Ectodermal cell (in vitro differentiated cells): ENCODE measurements around the gene PITPNM3.

Experiments used
- H3K27ac ChIP-seq: 2 replicates; pipeline ENCODE4 v1.7.0; 2013; ENCODE audit warnings: mild to moderate bottlenecking, low read depth, low read length; ENCODE audit not compliant: insufficient read depth, poor library complexity, severe bottlenecking
- H3K27me3 ChIP-seq: 2 replicates; pipeline ENCODE4 v1.7.0; 2013; ENCODE audit warnings: mild to moderate bottlenecking, low read length; ENCODE audit not compliant: insufficient read depth, control insufficient read depth, poor library complexity, severe bottlenecking
- H3K36me3 ChIP-seq: one replicate; pipeline ENCODE4 v1.7.0; 2013; ENCODE audit warnings: low read length; ENCODE audit not compliant: control insufficient read depth, insufficient read depth
- H3K4me1 ChIP-seq: one replicate; pipeline ENCODE4 v1.7.0; 2013; ENCODE audit warnings: low read length; ENCODE audit not compliant: control insufficient read depth, insufficient read depth
- H3K4me3 ChIP-seq: 2 replicates; pipeline ENCODE4 v1.7.0; 2013; ENCODE audit warnings: low read depth, low read length, control low read depth; ENCODE audit not compliant: insufficient read depth
- H3K9me3 ChIP-seq: 2 replicates; pipeline ENCODE4 v1.7.0; 2013; ENCODE audit warnings: mild to moderate bottlenecking, low read length, moderate library complexity; ENCODE audit not compliant: control insufficient read depth
- WGBS, 2 experiments: methylation state at CpG; one replicate each; pipeline ENCODE4 v1.1.7; 2013; ENCODE audit warnings: missing lambda C conversion rate in 2 of 2; 5-methylcytosine and 5-hydroxymethylcytosine counted together

PITPNM3 gene

DNA sequence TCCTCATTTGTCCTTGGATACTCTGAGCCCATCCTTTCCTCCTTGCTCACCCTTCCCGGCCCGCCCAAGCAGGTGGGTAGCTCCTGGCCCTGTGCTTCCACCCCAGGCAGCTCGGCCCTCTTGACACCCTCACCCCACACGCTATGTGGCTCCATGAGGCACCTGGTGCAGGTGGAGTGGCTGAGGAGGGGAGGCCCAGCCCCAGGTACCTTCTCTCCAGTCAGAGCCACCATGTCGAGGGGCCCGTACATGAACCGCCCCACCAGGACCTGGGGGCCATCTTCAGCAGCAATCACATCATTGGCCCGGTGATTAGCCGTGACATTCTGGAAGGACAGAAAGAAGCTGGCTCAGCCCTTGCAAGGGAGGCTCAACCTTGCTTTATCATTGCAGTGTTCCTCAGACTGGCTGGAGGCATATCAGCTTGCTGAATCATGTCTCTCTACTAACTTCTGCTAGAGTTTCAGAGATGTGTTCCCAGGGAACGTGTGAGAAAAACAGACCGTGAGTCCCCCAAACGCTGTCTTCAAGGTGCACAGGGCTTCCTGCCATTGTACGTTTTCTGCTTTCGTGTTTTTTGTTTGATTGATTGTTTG, 91.8 kb downstream of the PITPNM3 start:
- WGBS, 2 experiments: 95% methylated on average over 14 of the region's 14 CpGs
- H3K4me1 ChIP-seq: peaks cover 21% of the 10 kb centered on the region

DNA sequence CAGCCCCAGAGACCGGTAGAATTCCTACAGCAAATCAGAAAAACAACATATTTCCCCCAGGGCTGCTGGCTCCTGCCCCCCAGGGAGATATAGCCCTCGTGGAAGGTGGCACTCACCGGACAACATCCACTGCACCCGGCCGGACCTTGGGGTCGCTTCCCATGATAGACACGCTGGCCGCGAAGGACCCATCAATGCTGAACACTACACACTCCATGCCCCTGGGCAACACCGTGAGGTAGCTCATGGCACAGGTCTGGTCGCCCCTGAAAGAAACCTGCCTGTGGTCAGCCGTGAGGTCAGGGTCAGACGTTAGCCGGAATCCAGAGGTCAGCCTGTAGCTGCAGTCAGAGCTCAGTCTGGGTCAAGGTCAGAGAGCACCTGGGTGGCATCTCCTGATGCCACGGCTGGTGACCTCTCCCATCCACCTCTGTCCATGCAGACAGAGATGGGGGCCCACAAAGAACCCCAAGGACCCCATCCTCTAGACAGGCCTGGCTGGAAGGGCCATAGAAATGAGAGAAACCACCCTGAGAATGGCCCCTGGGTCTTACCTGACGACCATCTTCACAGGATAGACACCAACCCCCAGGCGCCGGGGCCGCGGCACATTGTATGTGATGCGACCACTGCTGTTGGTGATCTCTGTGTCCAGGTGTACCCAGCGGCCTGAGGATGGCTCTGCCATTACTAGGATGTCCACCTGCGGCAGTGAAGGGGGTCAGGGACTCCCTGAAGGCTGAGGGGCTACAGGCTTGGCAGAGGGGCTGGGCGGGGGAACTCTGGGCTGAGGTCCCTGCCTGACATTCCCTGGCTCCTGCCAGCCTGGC, 92.5 kb downstream of the PITPNM3 start:
- H3K27me3 ChIP-seq: no peaks in the 10 kb centered on the region
- no peaks in the 10 kb centered on the region for H3K9me3 ChIP-seq
- H3K4me1 ChIP-seq: peaks cover 20% of the 10 kb centered on the region
- H3K27ac ChIP-seq: no peak overlapping the region
- no peaks in the 10 kb centered on the region for H3K36me3 ChIP-seq
- WGBS, 2 experiments: 91 to 93% methylated on average over 24 of the region's 24 CpGs
- H3K4me3 ChIP-seq: no peak overlapping the region

More for the DNA sequence above, 91.8 kb downstream of the PITPNM3 start:
- Histone ChIP-seq H3K9me3 (no peaks in the 10 kb centered on the region), H3K27ac (no peak overlapping the region), H3K36me3 (no peaks in the 10 kb centered on the region), H3K4me3 (no peak overlapping the region), H3K27me3 (no peaks in the 10 kb centered on the region)

DNA sequence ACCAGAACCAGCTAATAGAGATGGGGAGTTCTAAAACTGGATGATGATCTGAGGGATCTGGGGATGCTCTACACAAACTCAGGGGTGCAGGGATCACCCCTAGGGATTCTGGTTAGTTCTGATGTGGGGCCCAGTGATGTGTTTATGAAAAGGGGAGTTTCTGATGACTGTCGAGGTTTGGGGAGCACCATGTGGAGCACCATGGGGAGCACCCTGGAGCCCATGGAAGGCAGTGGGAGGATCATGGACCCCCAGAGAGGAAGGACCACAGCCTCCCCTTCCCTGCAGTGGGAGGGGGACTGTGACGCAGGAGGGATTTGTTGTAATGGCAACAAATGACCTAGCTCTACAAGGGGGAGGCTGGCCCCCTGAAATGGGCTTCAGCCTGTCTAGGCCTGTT, 93.7 kb downstream of the PITPNM3 start:
- 77 to 98% methylated on average over 2 of the region's 2 CpGs for WGBS, 2 experiments
- no peaks in the 10 kb centered on the region for H3K27me3 ChIP-seq
- H3K4me3 ChIP-seq: no peak overlapping the region
- no peaks in the 10 kb centered on the region for H3K9me3 ChIP-seq
- H3K27ac ChIP-seq: no peak overlapping the region
- no peaks in the 10 kb centered on the region for H3K36me3 ChIP-seq
- H3K4me1 ChIP-seq: peaks cover 30% of the 10 kb centered on the region

DNA sequence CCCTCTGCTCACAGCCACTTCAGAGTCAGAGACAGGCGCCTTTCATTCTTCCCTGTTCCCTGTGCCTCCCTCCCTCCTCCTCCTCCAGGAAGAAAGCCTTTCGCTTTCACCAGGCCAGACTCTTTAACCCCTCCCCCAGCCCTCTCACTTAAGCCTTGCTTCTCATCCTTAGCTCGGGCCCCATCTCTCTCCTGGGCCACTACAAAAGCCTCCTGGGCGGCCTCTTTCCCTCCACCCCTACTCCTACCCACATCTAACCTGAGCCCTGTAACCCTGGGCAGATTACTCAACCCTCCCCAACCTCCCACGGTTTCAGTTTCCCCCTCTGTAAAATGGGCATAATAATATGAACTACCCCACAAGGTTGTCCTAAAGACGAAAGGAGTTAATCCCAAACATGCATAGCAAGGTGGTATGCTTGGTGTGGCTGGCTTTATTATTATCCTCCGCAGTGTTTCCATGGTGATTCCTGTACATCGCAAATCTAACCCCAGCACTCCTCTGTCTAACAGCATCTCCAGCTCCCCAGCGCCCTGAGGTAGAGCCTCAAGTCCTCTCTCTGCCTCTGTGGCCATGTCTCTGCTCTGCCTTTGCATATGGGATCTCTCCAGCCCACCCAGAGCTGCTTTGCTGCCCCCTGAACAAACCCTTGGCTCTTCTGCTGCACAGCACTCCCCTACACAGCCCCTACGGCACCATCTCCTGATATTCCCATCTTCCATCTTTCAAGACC, 94.4 kb downstream of the PITPNM3 start:
- no peaks in the 10 kb centered on the region for H3K36me3 ChIP-seq
- H3K4me3 ChIP-seq: no peak overlapping the region
- H3K4me1 ChIP-seq: peaks cover 33% of the 10 kb centered on the region
- H3K27ac ChIP-seq: peak overlapping the region; percentile 22
- WGBS, 2 experiments: 44 to 46% methylated on average over 10 of the region's 10 CpGs
- no peaks in the 10 kb centered on the region for H3K9me3 ChIP-seq
- H3K27me3 ChIP-seq: no peaks in the 10 kb centered on the region

DNA sequence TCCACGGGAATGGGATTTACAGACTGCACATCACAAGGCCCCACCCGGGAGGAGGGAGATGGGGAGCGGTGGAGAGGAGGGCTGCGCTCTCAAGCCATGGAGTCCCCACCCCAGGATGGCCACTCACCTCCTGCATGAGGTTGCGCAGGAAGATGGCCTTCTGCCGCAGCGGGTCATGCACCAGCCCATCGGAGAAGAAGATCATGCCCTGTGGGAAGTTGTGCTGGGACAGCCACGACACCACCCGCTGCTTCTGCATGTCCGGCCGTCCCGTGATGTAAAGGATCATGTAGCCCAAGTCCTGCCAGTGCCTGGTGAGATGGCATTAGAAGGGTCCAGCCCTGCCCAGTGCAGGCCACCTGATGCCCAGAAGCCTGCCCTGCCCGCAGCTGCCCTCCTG, 95.1 kb downstream of the PITPNM3 start:
- WGBS, 2 experiments: 81 to 88% methylated on average over 14 of the region's 14 CpGs
- no peaks in the 10 kb centered on the region for H3K9me3 ChIP-seq
- H3K36me3 ChIP-seq: no peaks in the 10 kb centered on the region
- peak overlapping the region; percentile 22 for H3K27ac ChIP-seq
- H3K27me3 ChIP-seq: no peaks in the 10 kb centered on the region
- peaks cover 35% of the 10 kb centered on the region for H3K4me1 ChIP-seq
- H3K4me3 ChIP-seq: no peak overlapping the region

DNA sequence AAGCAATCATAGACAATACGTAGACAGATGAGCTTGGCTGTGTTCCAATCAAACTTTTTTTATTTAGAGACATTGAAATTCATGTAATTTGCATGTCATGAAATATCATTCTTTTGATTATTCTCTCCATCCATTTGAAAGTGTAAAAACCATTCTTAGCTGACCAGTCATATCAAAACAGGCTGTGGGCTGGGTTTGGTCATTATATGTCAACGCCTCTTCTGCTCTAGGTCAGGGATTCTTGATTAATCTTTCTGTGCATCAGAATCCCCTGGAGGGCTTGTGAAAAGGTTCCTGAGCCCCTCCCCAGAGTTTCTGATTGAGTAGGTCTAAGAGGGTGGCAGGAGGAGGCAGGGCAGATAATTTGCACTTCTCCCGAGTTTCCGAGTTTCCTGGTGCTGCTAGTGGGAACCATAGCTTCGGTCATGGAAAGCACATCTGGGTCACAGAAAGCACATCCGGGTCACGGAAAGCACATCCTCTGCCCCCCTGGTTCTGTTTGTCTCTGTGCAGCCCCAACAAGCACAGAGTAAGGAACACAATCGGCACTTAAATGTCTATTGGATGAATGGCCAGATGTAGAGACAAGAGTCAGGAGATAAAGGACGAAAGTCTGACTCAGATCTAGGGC, 95.7 kb downstream of the PITPNM3 start:
- Histone ChIP-seq H3K27me3 (no peaks in the 10 kb centered on the region), H3K27ac (no peak overlapping the region), H3K4me3 (no peak overlapping the region), H3K36me3 (no peaks in the 10 kb centered on the region), H3K9me3 (no peaks in the 10 kb centered on the region), H3K4me1 (peaks cover 35% of the 10 kb centered on the region)
- 88 to 89% methylated on average over 9 of the region's 9 CpGs for WGBS, 2 experiments

DNA sequence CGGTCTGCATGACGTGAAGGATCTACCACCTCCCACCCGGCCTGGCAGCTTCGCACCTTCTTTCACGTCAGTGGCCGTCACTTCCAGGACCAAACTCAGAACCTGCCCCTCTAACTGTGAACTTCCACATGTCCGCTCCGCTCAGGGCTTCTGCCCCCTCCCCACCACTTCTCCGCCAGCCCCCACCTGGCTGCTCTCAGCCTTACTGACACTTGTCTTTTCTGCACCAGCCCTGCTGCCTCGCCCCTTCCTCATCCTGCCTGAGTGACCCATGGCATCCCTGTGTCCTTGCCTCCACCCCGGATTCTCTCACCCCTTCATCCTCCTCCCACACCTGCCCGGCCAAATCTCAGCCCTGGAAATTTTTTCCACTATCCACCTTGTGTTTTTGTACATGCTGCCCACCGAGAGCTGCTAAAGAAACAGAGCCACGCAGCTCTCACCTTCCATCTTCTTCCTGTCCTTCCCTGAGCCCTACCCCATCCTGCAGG, 97.8 kb downstream of the PITPNM3 start:
- Histone ChIP-seq H3K36me3 (no peaks in the 10 kb centered on the region), H3K27ac (no peak overlapping the region), H3K27me3 (no peaks in the 10 kb centered on the region), H3K4me1 (peaks cover 45% of the 10 kb centered on the region), H3K4me3 (no peak overlapping the region), H3K9me3 (no peaks in the 10 kb centered on the region)
- WGBS, 2 experiments: 79 to 82% methylated on average over 14 of the region's 14 CpGs

DNA sequence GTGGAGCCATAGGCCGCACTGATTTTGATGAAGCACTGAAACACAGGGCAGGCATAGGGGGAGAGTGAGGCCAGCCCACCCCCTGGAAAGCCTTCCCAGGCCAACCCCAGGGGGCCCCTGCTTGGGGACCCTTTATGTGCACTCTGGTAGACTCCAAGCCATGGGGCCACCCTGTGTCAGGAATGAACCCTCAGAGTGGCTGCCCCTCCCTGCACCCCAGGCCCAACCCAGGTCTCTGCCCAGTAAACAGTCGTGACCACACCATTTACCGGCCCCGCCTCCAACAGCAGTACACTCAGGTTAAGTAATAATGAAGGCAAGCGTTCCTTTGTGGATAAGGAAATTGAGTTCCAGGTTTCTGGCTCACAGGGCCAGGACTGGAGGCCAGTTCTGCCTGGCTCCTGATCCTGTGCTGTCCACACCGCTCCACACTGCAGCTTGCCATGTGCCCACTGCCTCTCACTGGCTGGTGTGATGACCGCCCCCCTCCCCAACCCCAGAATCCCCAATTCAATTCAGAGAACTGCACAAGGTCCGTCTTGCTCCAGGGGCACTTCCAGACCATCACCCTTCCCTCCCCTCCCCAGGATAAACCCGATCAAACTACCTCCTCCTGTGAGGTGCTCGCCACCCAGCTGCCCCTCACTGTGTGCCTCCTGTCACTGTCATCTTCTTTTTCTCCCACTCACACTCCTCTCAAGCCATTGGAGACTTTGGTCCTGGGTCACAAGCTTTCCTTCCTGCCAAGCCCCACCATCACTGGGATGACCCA, 98.5 kb downstream of the PITPNM3 start:
- Histone ChIP-seq H3K9me3 (no peaks in the 10 kb centered on the region), H3K27me3 (no peaks in the 10 kb centered on the region), H3K4me1 (peaks cover 49% of the 10 kb centered on the region), H3K27ac (no peak overlapping the region), H3K36me3 (no peaks in the 10 kb centered on the region), H3K4me3 (no peak overlapping the region)
- 73 to 80% methylated on average over 10 of the region's 10 CpGs for WGBS, 2 experiments

DNA sequence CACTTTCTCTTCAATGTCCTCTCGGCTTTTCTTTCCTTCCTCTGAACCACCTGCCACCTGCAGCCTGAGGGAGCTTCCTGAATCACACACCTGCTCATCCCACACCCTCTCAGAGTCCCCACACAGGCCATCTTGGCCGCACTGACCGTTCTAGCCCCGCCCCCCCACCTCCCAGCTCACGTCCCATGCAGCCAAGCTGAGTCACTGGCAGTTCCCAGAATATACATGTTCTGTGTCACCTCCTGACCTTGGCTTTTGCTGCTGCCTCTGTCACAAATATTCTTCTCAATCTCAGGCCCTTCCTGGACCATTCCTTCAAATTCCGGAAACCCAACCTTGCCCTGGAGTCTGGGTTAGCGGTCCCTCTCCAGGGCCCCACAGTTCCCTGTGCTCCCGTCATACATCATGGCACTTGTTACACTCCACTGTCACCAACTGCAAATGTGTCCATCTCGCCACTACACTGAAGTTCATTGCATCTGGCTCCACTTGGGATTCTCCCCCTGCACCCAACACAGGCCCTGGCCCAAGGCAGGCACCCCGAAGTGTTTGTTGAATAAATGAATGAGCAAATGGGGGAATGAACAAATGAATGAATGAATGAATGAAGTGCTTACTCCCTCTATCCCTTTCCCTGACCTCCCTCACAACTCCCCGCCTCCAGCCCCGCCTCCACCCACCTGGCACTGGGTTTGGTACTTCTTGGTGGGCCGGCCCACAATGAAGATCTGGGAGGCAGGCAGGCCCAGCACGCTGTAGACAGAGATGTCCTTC, 99.3 kb downstream of the PITPNM3 start:
- no peaks in the 10 kb centered on the region for H3K9me3 ChIP-seq
- WGBS, 2 experiments: 79 to 84% methylated on average over 14 of the region's 14 CpGs
- H3K27me3 ChIP-seq: no peaks in the 10 kb centered on the region
- H3K36me3 ChIP-seq: no peaks in the 10 kb centered on the region
- H3K27ac ChIP-seq: no peak overlapping the region
- peaks cover 49% of the 10 kb centered on the region for H3K4me1 ChIP-seq
- no peak overlapping the region for H3K4me3 ChIP-seq
